Liver (tissue), 3 donors: ENCODE data around the gene FUT7.

ENCODE experiments used
- EGR1 ChIP-seq, 2 donors: IDR thresholded peaks; 2 replicates each; pipeline ENCODE4 v1.6.1; 2016 to 2018; ENCODE audit warnings: antibody characterized with exemption in 2 of 2, low read depth in 2 of 2
- FOXA1 ChIP-seq: IDR thresholded peaks from 2 replicates; pipeline ENCODE4 v1.6.1; 2016; ENCODE audit warnings: antibody characterized with exemption
- FOXA2 ChIP-seq: IDR thresholded peaks from 2 replicates; pipeline ENCODE4 v1.6.1; 2016; ENCODE audit warnings: antibody characterized with exemption
- GABPA ChIP-seq, 2 donors: IDR thresholded peaks in 1 of 2; conservative IDR thresholded peaks in 1 of 2; 2 replicates each; pipeline ENCODE4 v1.6.1; 2016; ENCODE audit warnings: antibody characterized with exemption in 2 of 2, mild to moderate bottlenecking in 1 of 2, moderate library complexity in 1 of 2
- HNF4G ChIP-seq: IDR thresholded peaks from 2 replicates; pipeline ENCODE4 v1.6.1; 2016; ENCODE audit warnings: antibody characterized with exemption
- RAD21 ChIP-seq, 2 donors: IDR thresholded peaks; 2 replicates each; pipeline ENCODE4 v1.6.1; 2016; ENCODE audit warnings: antibody characterized with exemption in 2 of 2, mild to moderate bottlenecking in 2 of 2
- RXRA ChIP-seq, 2 donors: IDR thresholded peaks; 2 replicates each; pipeline ENCODE4 v1.6.1; 2017 to 2018; ENCODE audit warnings: antibody characterized with exemption in 2 of 2, mild to moderate bottlenecking in 1 of 2
- SP1 ChIP-seq: IDR thresholded peaks from 2 replicates; pipeline ENCODE4 v1.6.1; 2018; ENCODE audit warnings: antibody characterized with exemption, mild to moderate bottlenecking
- TAF1 ChIP-seq: conservative IDR thresholded peaks from 2 replicates; pipeline ENCODE4 v1.6.1; 2016; ENCODE audit warnings: antibody characterized with exemption, mild to moderate bottlenecking
- TF ChIP-seq, protein P1 (sequence below): fragments of 150-350 bp; IDR thresholded peaks from 2 replicates; pipeline ENCODE4 v1.5.1; 2017; ENCODE audit warnings: improper control_type of control experiment, low read depth, low read length; ENCODE audit not compliant: missing input control
- TF ChIP-seq, protein P2 (sequence below): IDR thresholded peaks from 2 replicates; pipeline ENCODE4 v1.6.1; 2016; ENCODE audit warnings: antibody characterized with exemption, mild to moderate bottlenecking
- TF ChIP-seq, protein P3 (sequence below): IDR thresholded peaks from 2 replicates; pipeline ENCODE4 v1.6.1; 2016; ENCODE audit warnings: antibody characterized with exemption
- TF ChIP-seq, protein P4 (sequence below): IDR thresholded peaks from 2 replicates; pipeline ENCODE4 v1.6.1; 2016; ENCODE audit warnings: antibody characterized with exemption
- donor health status: healthy.
- donor health status: healthy.

DNA sequence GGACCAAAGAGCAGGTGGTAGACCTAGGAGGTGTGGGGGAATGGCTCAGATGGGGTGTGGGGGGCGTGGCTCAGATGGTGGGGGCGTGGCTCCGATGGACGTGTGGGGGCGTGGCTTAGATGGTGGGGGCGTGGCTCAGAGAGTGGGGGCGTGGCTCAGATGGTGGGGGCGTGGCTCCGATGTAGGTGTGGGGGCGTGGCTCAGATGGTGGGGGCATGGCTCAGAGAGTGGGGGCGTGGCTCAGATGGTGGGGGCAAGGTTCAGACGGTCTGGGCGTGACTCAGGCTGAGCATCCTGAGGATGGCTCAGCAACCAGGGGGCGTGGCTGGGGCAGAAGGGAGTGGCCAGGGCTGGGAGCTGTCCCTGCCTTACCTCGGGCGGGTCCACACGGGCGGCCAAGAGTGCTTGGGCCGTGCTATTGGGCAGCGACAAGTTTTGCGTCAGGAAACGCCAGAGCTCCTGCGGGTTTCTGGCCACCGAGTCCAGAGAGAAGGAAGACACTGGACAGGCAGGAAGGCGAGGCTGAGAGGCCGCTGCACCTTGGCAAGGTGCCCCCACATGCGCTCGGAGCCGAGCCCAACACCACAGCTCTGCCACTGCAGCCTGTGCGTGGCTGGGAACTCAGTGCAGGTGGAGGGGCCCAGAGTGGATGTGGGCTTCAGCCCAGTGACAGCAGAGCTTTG is 9.8 kb downstream of the FUT7 start:
- TF ChIP-seq, protein P1, sequence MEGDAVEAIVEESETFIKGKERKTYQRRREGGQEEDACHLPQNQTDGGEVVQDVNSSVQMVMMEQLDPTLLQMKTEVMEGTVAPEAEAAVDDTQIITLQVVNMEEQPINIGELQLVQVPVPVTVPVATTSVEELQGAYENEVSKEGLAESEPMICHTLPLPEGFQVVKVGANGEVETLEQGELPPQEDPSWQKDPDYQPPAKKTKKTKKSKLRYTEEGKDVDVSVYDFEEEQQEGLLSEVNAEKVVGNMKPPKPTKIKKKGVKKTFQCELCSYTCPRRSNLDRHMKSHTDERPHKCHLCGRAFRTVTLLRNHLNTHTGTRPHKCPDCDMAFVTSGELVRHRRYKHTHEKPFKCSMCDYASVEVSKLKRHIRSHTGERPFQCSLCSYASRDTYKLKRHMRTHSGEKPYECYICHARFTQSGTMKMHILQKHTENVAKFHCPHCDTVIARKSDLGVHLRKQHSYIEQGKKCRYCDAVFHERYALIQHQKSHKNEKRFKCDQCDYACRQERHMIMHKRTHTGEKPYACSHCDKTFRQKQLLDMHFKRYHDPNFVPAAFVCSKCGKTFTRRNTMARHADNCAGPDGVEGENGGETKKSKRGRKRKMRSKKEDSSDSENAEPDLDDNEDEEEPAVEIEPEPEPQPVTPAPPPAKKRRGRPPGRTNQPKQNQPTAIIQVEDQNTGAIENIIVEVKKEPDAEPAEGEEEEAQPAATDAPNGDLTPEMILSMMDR: no peak
- TF ChIP-seq, protein P2, sequence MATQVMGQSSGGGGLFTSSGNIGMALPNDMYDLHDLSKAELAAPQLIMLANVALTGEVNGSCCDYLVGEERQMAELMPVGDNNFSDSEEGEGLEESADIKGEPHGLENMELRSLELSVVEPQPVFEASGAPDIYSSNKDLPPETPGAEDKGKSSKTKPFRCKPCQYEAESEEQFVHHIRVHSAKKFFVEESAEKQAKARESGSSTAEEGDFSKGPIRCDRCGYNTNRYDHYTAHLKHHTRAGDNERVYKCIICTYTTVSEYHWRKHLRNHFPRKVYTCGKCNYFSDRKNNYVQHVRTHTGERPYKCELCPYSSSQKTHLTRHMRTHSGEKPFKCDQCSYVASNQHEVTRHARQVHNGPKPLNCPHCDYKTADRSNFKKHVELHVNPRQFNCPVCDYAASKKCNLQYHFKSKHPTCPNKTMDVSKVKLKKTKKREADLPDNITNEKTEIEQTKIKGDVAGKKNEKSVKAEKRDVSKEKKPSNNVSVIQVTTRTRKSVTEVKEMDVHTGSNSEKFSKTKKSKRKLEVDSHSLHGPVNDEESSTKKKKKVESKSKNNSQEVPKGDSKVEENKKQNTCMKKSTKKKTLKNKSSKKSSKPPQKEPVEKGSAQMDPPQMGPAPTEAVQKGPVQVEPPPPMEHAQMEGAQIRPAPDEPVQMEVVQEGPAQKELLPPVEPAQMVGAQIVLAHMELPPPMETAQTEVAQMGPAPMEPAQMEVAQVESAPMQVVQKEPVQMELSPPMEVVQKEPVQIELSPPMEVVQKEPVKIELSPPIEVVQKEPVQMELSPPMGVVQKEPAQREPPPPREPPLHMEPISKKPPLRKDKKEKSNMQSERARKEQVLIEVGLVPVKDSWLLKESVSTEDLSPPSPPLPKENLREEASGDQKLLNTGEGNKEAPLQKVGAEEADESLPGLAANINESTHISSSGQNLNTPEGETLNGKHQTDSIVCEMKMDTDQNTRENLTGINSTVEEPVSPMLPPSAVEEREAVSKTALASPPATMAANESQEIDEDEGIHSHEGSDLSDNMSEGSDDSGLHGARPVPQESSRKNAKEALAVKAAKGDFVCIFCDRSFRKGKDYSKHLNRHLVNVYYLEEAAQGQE: peak; percentile 55
- TF ChIP-seq, protein P3, sequence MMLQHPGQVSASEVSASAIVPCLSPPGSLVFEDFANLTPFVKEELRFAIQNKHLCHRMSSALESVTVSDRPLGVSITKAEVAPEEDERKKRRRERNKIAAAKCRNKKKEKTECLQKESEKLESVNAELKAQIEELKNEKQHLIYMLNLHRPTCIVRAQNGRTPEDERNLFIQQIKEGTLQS: no peak
- TF ChIP-seq SP1 (peak; percentile 64), TAF1 (no peak), FOXA2 (no peak), RXRA (IDR thresholded peaks at IDR 0.05) (peak; percentile 51 to 69), GABPA (IDR thresholded peaks at IDR 0.05 in 1 of 2, conservative IDR thresholded peaks at IDR 0.05 in 1 of 2) (no peak), RAD21 (IDR thresholded peaks at IDR 0.05) (no peak), HNF4G (no peak), EGR1 (IDR thresholded peaks at IDR 0.05; ENCODE audit: low read depth in 2 of 2) (no peak), FOXA1 (no peak)
- TF ChIP-seq, protein P4, sequence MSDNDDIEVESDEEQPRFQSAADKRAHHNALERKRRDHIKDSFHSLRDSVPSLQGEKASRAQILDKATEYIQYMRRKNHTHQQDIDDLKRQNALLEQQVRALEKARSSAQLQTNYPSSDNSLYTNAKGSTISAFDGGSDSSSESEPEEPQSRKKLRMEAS: no peak
